OCI-LY3 (cell line): ENCODE measurements around the gene CHST11.

ENCODE experiments used
- H2AFZ ChIP-seq: fragments of 200-600, 300-600 bp; shearing (Covaris generic); 2 replicates; pipeline ENCODE4 v1.6.0; 2014; ENCODE audit warnings: antibody characterized with exemption, low read depth, low read length
- H3K27ac ChIP-seq: fragments of 200-600, 300-600 bp; sonication (generic); 2 replicates; pipeline ENCODE4 v1.5.1; 2014; ENCODE audit warnings: mild to moderate bottlenecking, low read length, moderate library complexity, mixed read lengths
- H3K27me3 ChIP-seq: fragments of 200-600, 300-600 bp; sonication (generic); 2 replicates; pipeline ENCODE4 v1.6.1; 2014; ENCODE audit warnings: low read depth, low read length, mixed read lengths
- H3K36me3 ChIP-seq: fragments of 200-600, 300-600 bp; sonication (generic); replicated peaks from 2 replicates; pipeline ENCODE3; 2014; ENCODE audit warnings: low read depth, low read length, mixed read lengths
- H3K4me1 ChIP-seq: fragments of 300-600, 200-600 bp; sonication (generic); 2 replicates; pipeline ENCODE4 v1.6.1; 2014; ENCODE audit warnings: low read length, mixed read lengths
- H3K4me2 ChIP-seq: fragments of 200-600, 300-600 bp; sonication (generic); 2 replicates; pipeline ENCODE4 v1.6.1; 2014; ENCODE audit warnings: low read length, mixed read lengths
- H3K4me3 ChIP-seq: fragments of 300-600, 200-600 bp; sonication (generic); 2 replicates; pipeline ENCODE4 v1.5.1; 2014; ENCODE audit warnings: antibody characterized with exemption, mild to moderate bottlenecking, low read length, moderate library complexity
- H3K79me2 ChIP-seq: fragments of 300-600, 200-600 bp; shearing (Covaris generic); 2 replicates; pipeline ENCODE4 v1.6.1; 2014; ENCODE audit warnings: mild to moderate bottlenecking, low read length, mixed read lengths
- H3K9ac ChIP-seq: fragments of 300-600, 200-600 bp; shearing (Covaris generic); 2 replicates; pipeline ENCODE4 v1.6.0; 2014; ENCODE audit warnings: mild to moderate bottlenecking, low read length, moderate library complexity
- H3K9me3 ChIP-seq: fragments of 200-600, 300-600 bp; shearing (Covaris generic); 2 replicates; pipeline ENCODE4 v1.6.1; 2014; ENCODE audit warnings: low read length, mixed read lengths; ENCODE audit not compliant: insufficient read depth
- H4K20me1 ChIP-seq: fragments of 200-600, 300-600 bp; sonication (generic); 2 replicates; pipeline ENCODE4 v1.6.1; 2016; ENCODE audit warnings: low read length, mixed read lengths; ENCODE audit not compliant: insufficient read depth
- CTCF ChIP-seq: fragments of 200-600, 300-600 bp; sonication (generic); IDR thresholded peaks from 2 replicates; pipeline ENCODE4 v1.5.1; 2014; ENCODE audit warnings: antibody characterized with exemption, low read length, low read depth
- EZH2phosphoT487 ChIP-seq: fragments of 200-600 bp; shearing (Covaris generic); IDR thresholded peaks from 2 replicates; pipeline ENCODE4 v1.6.1; 2018; ENCODE audit warnings: antibody characterized with exemption, mixed run types, low read depth

CHST11 gene

GRCh38 chr12:104712968-104713367 is 256.2 kb downstream of the CHST11 start:
- H3K36me3 ChIP-seq: no peaks in the 10 kb centered on the region
- no peak for TF ChIP-seq CTCF
- no peak for TF ChIP-seq EZH2phosphoT487
- H3K27ac ChIP-seq: no peak overlapping the region
- H3K4me2 ChIP-seq: no peak overlapping the region
- H4K20me1 ChIP-seq: no peaks in the 10 kb centered on the region
- no peaks in the 10 kb centered on the region for H3K9me3 ChIP-seq
- no peaks in the 10 kb centered on the region for H3K4me1 ChIP-seq
- no peak overlapping the region for H3K9ac ChIP-seq
- H3K79me2 ChIP-seq: no peaks in the 10 kb centered on the region
- no peaks in the 10 kb centered on the region for H3K27me3 ChIP-seq
- H3K4me3 ChIP-seq: no peak overlapping the region
- no peak overlapping the region for H2AFZ ChIP-seq

GRCh38 chr12:104713444-104713843 is 256.7 kb downstream of the CHST11 start:
- TF ChIP-seq EZH2phosphoT487: no peak
- TF ChIP-seq CTCF: no peak
- Histone ChIP-seq H4K20me1 (no peaks in the 10 kb centered on the region), H3K4me1 (no peaks in the 10 kb centered on the region), H3K9ac (no peak overlapping the region), H3K4me2 (no peak overlapping the region), H3K79me2 (no peaks in the 10 kb centered on the region), H3K36me3 (no peaks in the 10 kb centered on the region), H3K9me3 (no peaks in the 10 kb centered on the region), H2AFZ (no peak overlapping the region), H3K27me3 (no peaks in the 10 kb centered on the region), H3K4me3 (no peak overlapping the region), H3K27ac (no peak overlapping the region)

GRCh38 chr12:104714369-104714768 is 257.6 kb downstream of the CHST11 start:
- TF ChIP-seq CTCF: no peak
- no peak for TF ChIP-seq EZH2phosphoT487
- no peak overlapping the region for H3K9ac ChIP-seq
- H3K27ac ChIP-seq: no peak overlapping the region
- no peaks in the 10 kb centered on the region for H3K27me3 ChIP-seq
- no peaks in the 10 kb centered on the region for H3K4me1 ChIP-seq
- H3K36me3 ChIP-seq: no peaks in the 10 kb centered on the region
- H2AFZ ChIP-seq: no peak overlapping the region
- no peaks in the 10 kb centered on the region for H4K20me1 ChIP-seq
- H3K9me3 ChIP-seq: no peaks in the 10 kb centered on the region
- H3K79me2 ChIP-seq: no peaks in the 10 kb centered on the region
- H3K4me3 ChIP-seq: no peak overlapping the region
- H3K4me2 ChIP-seq: no peak overlapping the region

- H3K36me3 ChIP-seq: no peaks in the 10 kb centered on the region
- no peaks in the 10 kb centered on the region for H3K9me3 ChIP-seq
- no peak overlapping the region for H3K27ac ChIP-seq
- no peaks in the 10 kb centered on the region for H4K20me1 ChIP-seq
- no peak overlapping the region for H3K9ac ChIP-seq
- H3K4me3 ChIP-seq: no peak overlapping the region
- no peaks in the 10 kb centered on the region for H3K79me2 ChIP-seq
- H3K27me3 ChIP-seq: no peaks in the 10 kb centered on the region
- no peak overlapping the region for H2AFZ ChIP-seq
- no peak overlapping the region for H3K4me2 ChIP-seq
- TF ChIP-seq CTCF: no peak
- no peak for TF ChIP-seq EZH2phosphoT487
- no peaks in the 10 kb centered on the region for H3K4me1 ChIP-seq
Measured at GRCh38 chr12:104716172-104716571, 259.4 kb downstream of the CHST11 start.
